Activated T-helper 1 cell treated with anti-CD3 and anti-CD28 coated beads, Interleukin-12 subunit alpha, Interleukin-12 subunit beta, Interleukin-2, Interleukin-4 antibody, amounts not matched to agents 30 ng/mL and 10 ng/mL and 1 ng/mL, durations not matched to agents 14 hours and 24 hours and 36 hours (primary cell): ENCODE results near the gene STPG1. TPM values are rescaled to one million over a fixed set of nuclear protein-coding genes. Genes with fewer than 3 reads are reported as not detected.
A peak's percentile ranks its signal among the peaks of the same experiment; 100 is the strongest.

ENCODE experiments used
- DNase-seq: peaks from one replicate; pipeline ENCODE4 v3.0.0; 2021; ENCODE audit warnings: low spot score
- H3K27ac Mint-ChIP-seq: one replicate; pipeline ENCODE4 v1.8.0; 2021; ENCODE audit warnings: mild to moderate bottlenecking, mixed read lengths
- H3K27me3 Mint-ChIP-seq: one replicate; pipeline ENCODE4 v1.8.0; 2022; ENCODE audit warnings: mild to moderate bottlenecking, moderate library complexity, mixed read lengths; ENCODE audit not compliant: insufficient read depth
- H3K36me3 Mint-ChIP-seq: one replicate; pipeline ENCODE4 v1.8.0; 2021; ENCODE audit warnings: low read depth, mixed read lengths
- H3K4me1 Mint-ChIP-seq: one replicate; pipeline ENCODE4 v1.8.0; 2021; ENCODE audit warnings: low read depth, mixed read lengths
- H3K4me3 Mint-ChIP-seq: one replicate; pipeline ENCODE4 v1.8.0; 2021; ENCODE audit warnings: mild to moderate bottlenecking, moderate library complexity, mixed read lengths
- H3K9me3 Mint-ChIP-seq: one replicate; pipeline ENCODE4 v1.8.0; 2021; ENCODE audit warnings: mixed read lengths
- intact Hi-C: fragments of 100-400 bp; cut with micrococcal nuclease; formaldehyde crosslinking; loops from one replicate; pipeline ENCODE4 v1.15.1; 2024
- total RNA-seq: library from RNA; stranded (reverse); gene quantifications from 2 replicates; pipeline ENCODE4 v1.2.3, GENCODE V29; 2022

STPG1 gene
- total RNA-seq, 1 donor from 2014 or later: 5.1 TPM

DNA sequence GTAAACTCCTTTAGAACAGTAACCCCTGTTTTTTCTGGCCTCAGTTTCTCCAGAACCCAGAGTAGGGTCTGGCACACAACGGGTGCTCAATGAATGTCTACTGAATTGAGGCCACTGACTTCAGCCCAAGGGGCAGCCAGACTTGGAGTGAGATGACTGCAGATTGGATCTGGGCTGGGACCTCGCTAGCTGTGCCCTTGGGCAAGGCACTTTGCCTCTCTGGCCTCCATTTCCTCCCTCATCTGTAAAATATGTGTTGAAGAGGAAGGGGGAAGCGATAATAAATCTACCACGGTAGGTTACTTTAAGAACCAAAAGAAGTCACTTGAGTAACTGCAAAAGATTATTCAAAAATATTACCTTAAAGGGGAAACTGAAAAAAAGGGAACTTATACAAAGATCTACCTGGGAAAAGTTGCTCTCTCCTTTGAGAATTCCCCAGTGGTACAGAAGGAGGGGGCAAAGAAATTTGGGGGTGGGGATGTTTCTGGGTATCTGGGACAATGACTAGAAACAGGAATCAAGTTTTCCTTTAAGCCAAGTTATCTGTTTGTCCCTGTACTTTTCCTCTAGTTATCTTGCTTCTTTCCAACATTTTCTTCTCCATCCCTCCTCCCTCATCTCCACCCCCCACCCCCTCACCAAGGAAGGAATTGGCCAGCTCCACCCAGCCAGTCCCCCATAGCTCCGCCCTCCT lies 94.8 kb downstream of the STPG1 start:
- Mint-ChIP-seq H3K4me3 (peak overlapping the region; percentile 2), H3K4me1 (peaks cover 48% of the 10 kb centered on the region), H3K36me3 (no peaks in the 10 kb centered on the region), H3K9me3 (no peaks in the 10 kb centered on the region), H3K27ac (no peak overlapping the region), H3K27me3 (peaks cover 86% of the 10 kb centered on the region)
- DNase-seq: no peak
- intact Hi-C loops: no loop called here

DNA sequence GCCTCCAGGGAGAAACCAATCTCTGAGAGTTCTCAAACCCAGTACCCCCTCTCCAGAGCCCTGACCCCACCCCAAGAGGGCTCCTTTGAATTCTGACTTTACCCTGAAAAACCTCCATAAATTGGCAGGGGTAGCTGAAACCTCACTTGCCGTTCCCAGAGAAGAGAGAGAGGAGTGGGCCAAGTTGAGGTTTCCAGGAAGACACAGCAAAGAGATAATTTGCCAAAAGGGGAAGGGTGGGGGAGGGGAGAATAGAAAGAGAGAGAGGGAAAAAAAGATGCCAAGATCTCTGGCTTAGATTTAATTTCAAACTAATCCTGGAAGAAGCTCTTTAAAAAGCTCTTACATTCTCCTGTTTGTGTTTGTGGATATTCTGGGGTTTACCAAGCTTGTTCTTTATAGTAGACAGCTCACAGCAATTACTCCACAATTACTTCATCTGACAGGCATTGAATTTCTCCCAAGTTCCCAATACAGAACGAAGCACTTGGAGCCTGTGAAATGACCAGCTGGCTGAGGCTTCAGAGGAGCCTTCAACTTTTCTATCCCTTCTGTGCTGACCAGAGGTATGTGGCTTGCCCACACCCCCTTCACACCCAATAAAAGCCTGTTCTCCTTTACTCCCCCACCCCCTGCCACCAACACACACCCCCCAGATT lies 95.5 kb downstream of the STPG1 start:
- DNase-seq: no peak
- Mint-ChIP-seq H3K9me3 (no peaks in the 10 kb centered on the region), H3K27me3 (peaks cover 83% of the 10 kb centered on the region), H3K4me1 (peaks cover 47% of the 10 kb centered on the region), H3K36me3 (no peaks in the 10 kb centered on the region), H3K4me3 (peak overlapping the region; percentile 2), H3K27ac (no peak overlapping the region)
- intact Hi-C loops: no loop called here

DNA sequence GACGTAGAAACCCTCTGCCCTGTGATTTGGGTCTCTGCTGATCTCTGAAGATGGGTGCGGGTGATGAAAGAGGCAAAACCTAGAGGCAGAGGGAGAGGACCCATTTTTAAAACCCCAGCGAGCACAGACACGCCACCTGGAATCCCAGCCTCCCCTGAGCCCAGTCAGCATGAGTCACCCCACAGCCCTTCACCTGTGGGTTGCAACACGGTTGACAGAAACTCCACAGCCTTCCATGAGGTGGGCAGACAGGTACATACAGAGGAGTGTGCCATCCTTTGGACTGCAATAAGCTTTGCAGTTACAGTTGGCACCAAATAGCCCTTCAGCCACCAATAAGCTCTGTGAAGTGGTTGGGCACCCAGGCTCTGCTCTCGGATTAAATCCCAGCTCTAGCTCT lies 96.5 kb downstream of the STPG1 start:
- no peaks in the 10 kb centered on the region for H3K36me3 Mint-ChIP-seq
- peaks cover 38% of the 10 kb centered on the region for H3K4me1 Mint-ChIP-seq
- no peak overlapping the region for H3K4me3 Mint-ChIP-seq
- intact Hi-C loops: no loop called here
- no peaks in the 10 kb centered on the region for H3K9me3 Mint-ChIP-seq
- H3K27ac Mint-ChIP-seq: no peak overlapping the region
- no peak for DNase-seq
- H3K27me3 Mint-ChIP-seq: peaks cover 77% of the 10 kb centered on the region

DNA sequence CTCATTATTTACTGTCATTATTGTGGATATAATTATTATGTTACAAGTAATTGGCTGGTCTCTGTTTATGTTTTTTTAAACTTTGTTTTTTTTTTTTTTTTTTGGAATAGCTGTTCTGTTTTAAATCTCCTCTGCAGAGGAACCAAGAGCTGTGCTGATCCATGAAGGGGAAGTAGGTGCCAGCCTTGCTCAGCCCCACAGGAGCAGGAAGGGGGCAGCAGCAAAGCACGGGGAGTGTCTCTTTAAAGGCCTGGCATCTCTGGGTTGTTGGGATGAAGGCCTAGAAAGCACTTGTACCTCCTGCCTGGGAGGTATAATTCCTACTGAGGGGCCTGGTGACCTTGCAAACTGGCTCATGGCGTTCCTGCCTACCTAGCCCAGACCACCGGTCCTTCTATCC lies 96.9 kb downstream of the STPG1 start:
- Mint-ChIP-seq H3K27me3 (peaks cover 79% of the 10 kb centered on the region), H3K9me3 (no peaks in the 10 kb centered on the region), H3K4me1 (peaks cover 35% of the 10 kb centered on the region), H3K4me3 (no peak overlapping the region), H3K36me3 (no peaks in the 10 kb centered on the region), H3K27ac (no peak overlapping the region)
- intact Hi-C loops: no loop called here
- DNase-seq: no peak

DNA sequence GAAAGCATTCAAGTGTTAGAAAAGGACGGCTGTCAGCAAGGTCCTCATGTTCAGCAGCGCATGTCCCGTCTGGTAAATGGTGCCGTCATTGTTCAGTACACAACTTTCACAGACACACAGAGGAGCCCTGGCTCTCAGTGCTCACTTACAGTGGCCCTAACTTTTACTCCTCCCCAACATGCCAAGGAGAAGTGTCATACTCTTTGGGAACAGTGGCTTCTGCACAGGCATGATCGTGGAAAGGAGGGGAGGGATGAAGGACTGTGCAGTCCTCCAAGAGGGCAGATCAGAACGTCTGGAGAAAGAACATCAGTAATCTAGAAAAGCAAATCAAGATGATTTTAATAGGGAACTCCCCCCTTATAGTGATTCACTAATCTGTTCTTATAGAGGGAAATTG lies 98.2 kb downstream of the STPG1 start:
- intact Hi-C loops: no loop called here
- no peaks in the 10 kb centered on the region for H3K36me3 Mint-ChIP-seq
- H3K4me1 Mint-ChIP-seq: peaks cover 23% of the 10 kb centered on the region
- DNase-seq: no peak
- peaks cover 72% of the 10 kb centered on the region for H3K27me3 Mint-ChIP-seq
- H3K4me3 Mint-ChIP-seq: no peak overlapping the region
- no peaks in the 10 kb centered on the region for H3K9me3 Mint-ChIP-seq
- H3K27ac Mint-ChIP-seq: no peak overlapping the region

DNA sequence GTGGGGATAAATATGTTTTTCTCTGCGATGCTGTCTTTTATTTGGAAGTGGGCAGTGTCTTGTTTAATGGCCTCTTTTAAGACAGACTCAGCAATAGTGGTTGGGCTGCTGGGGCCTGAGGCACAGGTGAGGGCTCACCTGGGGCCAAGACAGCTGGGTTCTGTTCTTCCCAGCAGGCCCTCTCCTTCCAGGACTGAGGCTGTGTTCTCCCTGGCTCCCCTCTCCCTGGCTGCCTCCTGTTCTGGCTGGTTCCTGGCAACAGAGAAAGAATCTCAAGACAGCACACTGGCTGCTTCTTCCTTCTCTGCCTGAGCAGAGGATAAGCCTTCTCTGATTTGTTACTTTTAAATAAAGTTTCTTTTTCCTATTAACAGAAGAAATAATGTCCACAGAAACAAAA lies 101.8 kb downstream of the STPG1 start:
- intact Hi-C loops: no loop called here
- no peak for DNase-seq
- peaks cover 50% of the 10 kb centered on the region for H3K27me3 Mint-ChIP-seq
- no peaks in the 10 kb centered on the region for H3K36me3 Mint-ChIP-seq
- H3K4me1 Mint-ChIP-seq: no peaks in the 10 kb centered on the region
- H3K4me3 Mint-ChIP-seq: no peak overlapping the region
- H3K9me3 Mint-ChIP-seq: no peaks in the 10 kb centered on the region
- H3K27ac Mint-ChIP-seq: no peak overlapping the region

DNA sequence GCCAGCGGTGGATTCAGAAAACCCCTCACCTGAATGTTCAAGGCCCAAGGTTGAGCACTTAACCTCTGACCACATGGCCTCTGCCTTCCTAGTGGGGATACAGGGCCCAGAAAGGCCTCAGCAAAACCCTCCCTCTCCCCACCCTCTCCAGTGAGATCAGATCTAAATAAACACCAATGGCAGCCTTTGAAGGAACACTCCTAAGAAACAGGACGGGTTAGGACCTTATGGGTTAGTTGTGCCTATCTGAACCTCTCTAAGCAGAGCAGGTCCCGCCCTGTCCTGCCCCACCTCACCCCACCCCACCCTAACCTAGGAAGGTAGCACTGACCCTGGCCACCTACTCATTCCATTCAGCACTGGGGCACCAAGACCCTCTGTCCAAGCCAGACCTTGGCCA lies 102.3 kb downstream of the STPG1 start:
- no peaks in the 10 kb centered on the region for H3K4me1 Mint-ChIP-seq
- no peaks in the 10 kb centered on the region for H3K36me3 Mint-ChIP-seq
- no peaks in the 10 kb centered on the region for H3K9me3 Mint-ChIP-seq
- no peak for DNase-seq
- H3K27me3 Mint-ChIP-seq: peaks cover 50% of the 10 kb centered on the region
- H3K27ac Mint-ChIP-seq: no peak overlapping the region
- intact Hi-C loops: no loop called here
- no peak overlapping the region for H3K4me3 Mint-ChIP-seq

DNA sequence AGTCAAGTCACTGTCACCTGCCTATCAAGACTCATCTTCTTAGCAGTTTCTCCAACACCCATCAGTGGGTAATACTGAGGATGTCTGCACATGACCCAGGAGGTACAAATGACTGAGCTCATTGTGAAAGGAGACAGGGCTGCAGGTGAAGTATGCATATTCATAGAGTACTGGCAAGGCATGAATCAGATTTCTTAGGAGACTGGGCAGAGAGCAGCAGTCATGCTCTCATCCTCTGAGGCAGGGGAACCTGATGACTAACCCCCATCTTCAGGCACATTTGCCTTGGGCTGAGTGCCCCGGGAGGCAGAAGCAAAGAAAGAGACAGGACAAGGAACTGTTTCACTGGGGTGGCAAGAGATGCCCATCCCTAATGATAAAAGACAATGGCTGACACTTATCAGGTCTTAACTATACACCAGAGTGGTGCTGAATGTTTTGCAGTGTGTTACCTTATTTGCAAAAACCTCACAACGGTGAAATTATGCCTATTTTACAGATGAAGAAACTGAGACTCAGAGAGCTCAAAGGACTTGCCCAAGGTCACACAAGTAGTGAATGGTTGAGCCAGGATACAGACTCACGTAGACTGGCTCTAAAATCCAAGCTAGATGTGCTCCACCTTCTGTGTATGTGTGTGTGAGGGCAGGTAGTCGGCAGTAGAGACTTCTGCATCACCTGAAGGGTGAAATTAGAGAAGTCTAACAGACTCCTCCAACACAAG lies 103.7 kb downstream of the STPG1 start:
- intact Hi-C loops: no loop called here

DNA sequence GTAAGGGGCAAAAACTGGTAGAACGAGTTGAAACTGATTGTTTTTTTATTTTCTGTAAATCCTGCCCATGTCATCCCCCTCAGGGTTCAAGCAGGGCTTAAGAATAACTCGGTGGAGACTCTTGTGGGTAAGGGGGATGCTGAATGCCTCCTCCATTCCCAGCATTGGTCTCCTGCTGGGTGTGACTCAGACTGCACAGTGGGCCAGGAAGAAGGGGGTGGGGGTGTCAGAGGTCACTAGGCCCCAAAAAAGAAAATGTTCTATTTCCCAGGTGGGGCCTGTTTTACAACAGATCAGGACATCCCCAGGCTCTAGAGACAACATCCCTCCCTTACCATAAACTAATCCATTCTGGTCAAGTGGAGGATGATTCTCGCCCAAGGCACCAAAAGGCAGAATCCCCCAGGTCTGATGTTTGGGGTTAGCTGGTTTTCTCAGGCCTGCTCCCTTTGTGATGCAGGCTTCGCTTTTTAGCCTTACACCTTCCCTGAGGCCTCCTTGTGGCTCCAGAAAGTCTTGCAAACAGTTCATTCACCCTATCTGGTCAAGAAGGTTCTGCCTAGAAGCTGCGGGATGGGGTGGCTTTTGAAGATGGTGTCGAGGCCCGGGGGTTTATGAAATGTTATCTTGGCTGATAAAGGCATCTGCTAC lies 105.1 kb downstream of the STPG1 start:
- DNase-seq: no peak
- H3K4me1 Mint-ChIP-seq: no peaks in the 10 kb centered on the region
- intact Hi-C loops: no loop called here
- no peaks in the 10 kb centered on the region for H3K36me3 Mint-ChIP-seq
- H3K27me3 Mint-ChIP-seq: peaks cover 48% of the 10 kb centered on the region
- H3K9me3 Mint-ChIP-seq: no peaks in the 10 kb centered on the region
- no peak overlapping the region for H3K4me3 Mint-ChIP-seq
- no peak overlapping the region for H3K27ac Mint-ChIP-seq

More for the DNA sequence above, 103.7 kb downstream of the STPG1 start:
- peaks cover 47% of the 10 kb centered on the region for H3K27me3 Mint-ChIP-seq
- no peaks in the 10 kb centered on the region for H3K9me3 Mint-ChIP-seq
- no peak overlapping the region for H3K27ac Mint-ChIP-seq
- no peaks in the 10 kb centered on the region for H3K36me3 Mint-ChIP-seq
- H3K4me1 Mint-ChIP-seq: no peaks in the 10 kb centered on the region
- H3K4me3 Mint-ChIP-seq: no peak overlapping the region
- DNase-seq: no peak

Other genes with a start within 250 kb of the STPG1 start
- gene IFNLR1, start 226.5 kb downstream of the STPG1 start, total RNA-seq: 2.2 and 3.1 TPM in 2 replicates
- not detected in 2 replicates for gene GRHL3, start 94.4 kb downstream of the STPG1 start, total RNA-seq
- 22.7 and 23.5 TPM in 2 replicates for gene NIPAL3, start 2.0 kb upstream of the STPG1 start, total RNA-seq
- gene RCAN3, start 89.1 kb upstream of the STPG1 start, total RNA-seq: 26.5 and 26.8 TPM in 2 replicates
- gene NCMAP, start 142.3 kb upstream of the STPG1 start, total RNA-seq: not detected in 2 replicates
- 218 and 242 TPM in 2 replicates for gene SRRM1, start 229.5 kb upstream of the STPG1 start, total RNA-seq